T-helper 1 cell treated with Interleukin-12 subunit alpha and Interleukin-12 subunit beta and Interleukin-4 antibody, amounts not matched to agents 30 ng/mL and 1 ng/mL, for 36 hours (primary cell): Measurements from ENCODE around the gene SLITRK3. TPM values are rescaled to one million over a fixed set of nuclear protein-coding genes. Genes with fewer than 3 reads are reported as not detected.
"Not testable (repeated sequence)": the region's sequence is repeated elsewhere in the genome, so short reads cannot be mapped to it uniquely, and the experiment has no call there.

Experiments used
- intact Hi-C: fragments of 100-400 bp; cut with micrococcal nuclease; formaldehyde crosslinking; loops from one replicate; pipeline ENCODE4 v1.15.1; 2024
- total RNA-seq: library from RNA; stranded (reverse); gene quantifications from 2 replicates; pipeline ENCODE4 v1.2.3, GENCODE V29; 2022

Gene SLITRK3
- total RNA-seq, 1 donor from 2014 or later, result not detected

DNA sequence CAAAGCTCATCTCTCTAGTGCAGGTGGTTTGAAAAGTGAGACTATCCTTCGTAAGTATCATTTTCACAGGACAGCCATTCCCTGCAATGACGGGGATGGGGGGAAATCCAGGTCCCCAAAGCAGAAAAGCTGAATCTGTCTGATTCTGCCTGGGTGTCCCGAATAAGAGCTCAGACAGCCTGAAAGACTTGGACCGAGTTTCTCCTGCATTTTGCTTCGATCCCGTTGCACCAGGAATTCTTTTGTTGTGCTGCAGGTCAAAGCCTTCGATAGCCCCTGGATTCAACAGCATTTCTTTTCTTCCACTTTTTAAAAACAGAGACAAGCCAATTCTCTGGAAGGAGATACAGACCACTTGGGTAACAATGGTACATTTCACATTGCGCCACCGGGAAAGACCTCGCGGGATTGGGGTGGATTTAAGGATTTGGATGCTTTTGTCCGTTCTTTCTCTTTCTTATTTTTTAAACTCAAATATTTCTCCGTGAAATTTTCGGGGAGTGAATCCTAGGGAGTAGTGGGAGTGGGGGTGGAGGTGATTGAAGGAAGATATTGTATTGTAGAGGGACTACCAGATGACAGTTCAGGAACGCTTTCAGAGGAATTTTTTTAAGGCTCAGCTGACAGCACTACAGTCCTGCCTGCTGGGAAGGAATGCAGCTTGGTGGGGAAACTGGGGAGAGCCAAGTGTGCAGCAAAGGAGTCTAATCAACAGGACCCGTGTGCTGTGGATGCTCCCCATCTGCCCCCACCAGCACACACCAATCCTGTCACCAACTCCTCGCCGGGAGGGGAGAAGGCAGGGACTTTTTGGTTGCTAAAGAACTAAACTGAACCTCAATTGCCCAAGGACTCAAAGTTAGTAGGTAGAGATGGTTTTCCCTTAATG is 2.6 kb downstream of the SLITRK3 start:
- intact Hi-C loops, result no loop called here

DNA sequence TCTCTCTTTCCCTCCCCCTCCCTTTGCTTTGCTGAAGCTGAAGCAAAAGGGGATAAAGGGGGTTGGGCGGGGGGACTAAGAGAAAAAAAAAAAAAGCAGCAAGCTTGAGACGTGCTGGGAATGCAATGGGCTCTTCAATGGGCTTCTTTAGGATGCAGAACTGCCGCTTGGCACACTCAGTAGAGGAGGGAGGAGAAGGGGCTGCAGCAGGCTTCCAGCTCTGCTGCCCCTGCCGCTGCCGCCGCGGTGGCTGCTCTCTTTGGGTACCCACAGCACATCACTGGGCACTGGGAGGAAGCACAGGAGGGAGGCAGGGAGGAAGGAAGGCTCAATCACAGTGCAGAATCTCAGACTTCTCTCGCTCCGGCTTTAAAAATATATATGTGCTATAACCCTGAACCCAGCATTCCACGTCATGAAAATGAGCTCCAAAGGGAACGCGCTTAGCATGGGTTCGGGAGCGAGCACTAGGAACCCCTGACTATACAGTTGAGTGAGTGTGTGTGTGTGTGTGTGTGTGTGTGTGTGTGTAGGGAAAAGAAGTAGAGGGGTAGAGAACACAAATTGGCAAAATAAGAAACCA is 3.5 kb downstream of the SLITRK3 start:
- intact Hi-C loops, result no loop called here

DNA sequence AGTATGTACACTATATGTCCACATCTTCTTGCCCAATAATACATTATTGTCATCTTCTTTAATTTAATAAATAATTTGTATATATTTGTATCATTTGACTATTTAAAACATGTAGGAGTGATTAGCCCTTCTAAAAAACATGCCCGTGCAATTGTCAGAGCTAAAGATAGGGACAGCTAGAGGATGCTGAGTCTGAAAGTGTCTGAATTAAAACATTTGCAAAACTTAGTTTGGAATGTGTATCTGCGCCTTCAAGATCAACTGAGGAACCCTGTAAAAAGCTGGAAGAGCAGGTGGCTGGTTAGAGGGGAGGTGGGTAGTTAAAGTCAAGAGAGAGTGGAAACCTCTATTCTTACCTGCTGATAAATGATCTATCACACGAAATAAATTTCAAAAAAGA is 4.7 kb downstream of the SLITRK3 start:
- intact Hi-C loops, result no loop called here

DNA sequence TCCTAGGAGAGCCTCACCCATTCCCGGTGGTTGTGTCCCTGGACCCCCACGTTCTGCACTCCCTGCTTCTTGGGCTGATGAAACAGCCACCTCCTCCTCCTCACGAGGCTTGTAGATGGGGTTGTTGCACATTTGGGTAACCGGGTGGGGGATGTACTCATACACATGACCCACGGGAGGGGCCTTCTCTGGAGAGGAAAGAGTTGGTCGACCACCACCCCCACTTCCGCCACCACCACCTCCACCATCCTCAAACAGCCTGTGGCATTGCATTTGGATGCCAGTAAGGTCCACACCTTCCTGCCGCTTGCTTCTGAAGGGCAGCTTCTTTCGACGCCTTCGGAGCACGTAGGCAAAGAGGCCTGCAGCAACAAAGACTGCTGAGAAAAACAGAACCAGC is 7.7 kb downstream of the SLITRK3 start:
- intact Hi-C loops, result no loop called here

DNA sequence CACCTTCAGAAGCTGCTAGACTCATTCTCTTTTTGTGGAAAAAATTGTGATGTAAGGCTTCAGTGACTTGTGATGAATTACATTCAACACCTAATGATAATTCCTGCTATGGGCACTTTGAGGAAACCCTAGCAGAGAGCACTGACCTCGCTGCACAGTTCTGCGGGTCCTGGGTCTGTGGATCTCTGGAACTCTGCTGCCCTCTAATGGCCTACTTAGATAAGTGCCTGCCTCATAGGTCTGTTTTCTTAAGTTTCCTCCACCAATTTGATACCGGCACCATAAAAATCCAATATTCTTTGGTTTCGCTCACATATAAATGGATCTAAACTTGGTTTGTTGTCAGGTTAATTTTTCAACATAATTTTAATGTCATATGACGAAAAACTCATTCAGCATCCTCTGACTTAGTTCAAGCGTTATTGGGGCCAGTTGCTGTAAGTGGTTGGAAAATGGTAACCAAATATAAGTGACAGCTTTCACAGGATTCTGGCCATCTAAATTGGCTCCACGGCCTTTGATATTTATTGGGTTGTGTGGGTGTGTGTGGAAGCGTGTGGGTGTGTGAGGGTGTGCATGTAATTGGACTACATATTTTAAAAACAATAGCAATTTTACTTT is 10.4 kb downstream of the SLITRK3 start:
- intact Hi-C loops, result no loop called here

DNA sequence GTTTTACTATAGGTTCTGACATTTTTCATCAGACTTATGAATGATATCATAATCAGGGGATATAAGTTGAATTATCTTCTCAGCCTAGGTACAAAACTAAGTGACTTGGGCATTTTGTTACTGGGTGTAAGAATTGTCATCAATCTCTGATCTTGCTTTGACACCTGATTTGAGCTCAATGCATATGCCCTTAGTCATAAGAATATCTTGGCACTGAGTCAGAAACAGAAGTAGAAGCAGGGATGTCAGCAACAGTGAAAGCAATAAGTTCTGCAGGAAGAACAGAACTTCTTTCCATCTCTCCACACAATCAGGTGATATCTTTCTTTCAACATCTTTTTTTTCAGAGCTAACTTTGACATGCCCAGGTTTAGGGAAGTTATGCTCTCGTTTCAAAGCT is 14.6 kb downstream of the SLITRK3 start:
- intact Hi-C loops, result no loop called here

DNA sequence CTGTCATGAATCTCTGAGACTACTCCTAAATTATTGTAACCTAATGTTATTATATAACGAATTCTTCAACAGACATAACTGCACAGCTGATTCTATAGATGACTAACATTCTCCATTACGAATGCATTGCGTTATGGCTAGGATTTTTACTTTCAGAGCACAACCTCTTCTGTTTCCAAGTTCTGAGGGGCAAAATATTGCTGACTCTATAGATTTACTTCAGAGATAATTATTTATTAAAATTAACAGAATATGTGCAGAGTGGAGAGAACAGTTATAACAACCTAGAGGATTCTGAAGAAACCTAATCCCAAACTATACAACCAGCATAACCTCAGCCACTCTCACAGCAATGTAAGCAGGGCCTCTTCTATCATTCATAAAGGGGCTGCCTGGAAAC is 25.9 kb downstream of the SLITRK3 start:
- intact Hi-C loops, result no loop called here

DNA sequence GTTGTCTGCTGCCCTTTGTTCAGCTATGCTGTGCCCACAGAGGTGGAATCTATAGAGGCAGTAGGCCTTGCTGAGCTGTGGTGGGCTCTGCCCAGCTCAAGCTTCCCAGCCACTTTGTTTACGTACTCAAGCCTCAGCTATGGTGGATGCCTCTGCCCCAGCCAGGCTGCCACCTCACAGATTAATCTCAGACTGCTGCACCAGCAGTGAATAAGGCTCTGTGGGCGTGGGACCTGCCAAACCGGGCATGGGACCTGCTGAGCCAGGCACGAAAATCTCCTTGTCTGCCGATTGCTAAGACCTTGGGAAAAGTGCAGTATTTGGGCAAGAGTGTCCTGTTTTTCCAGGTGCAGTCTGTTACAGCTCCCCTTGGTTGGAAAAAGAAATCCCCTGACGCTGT is 26.8 kb downstream of the SLITRK3 start:
- intact Hi-C loops, result no loop called here

DNA sequence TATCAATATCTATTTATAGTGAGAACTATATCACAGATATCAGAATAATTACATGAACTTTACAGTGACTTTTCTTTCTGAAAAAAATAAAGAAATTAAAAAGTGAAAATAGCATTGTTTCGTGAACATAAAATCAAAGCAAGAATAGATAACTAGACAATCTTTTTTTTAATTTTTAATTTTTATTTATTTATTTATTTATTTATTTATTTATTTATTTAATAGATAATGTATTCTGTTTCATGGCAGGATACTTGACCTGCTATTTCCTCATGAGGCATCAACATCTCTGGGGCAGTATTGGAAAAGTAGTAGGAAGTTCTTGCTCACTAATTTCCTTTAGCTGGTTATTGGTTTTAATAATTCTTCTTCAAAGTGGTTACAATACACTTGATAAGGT is 33.3 kb downstream of the SLITRK3 start:
- intact Hi-C loops, result no loop called here

DNA sequence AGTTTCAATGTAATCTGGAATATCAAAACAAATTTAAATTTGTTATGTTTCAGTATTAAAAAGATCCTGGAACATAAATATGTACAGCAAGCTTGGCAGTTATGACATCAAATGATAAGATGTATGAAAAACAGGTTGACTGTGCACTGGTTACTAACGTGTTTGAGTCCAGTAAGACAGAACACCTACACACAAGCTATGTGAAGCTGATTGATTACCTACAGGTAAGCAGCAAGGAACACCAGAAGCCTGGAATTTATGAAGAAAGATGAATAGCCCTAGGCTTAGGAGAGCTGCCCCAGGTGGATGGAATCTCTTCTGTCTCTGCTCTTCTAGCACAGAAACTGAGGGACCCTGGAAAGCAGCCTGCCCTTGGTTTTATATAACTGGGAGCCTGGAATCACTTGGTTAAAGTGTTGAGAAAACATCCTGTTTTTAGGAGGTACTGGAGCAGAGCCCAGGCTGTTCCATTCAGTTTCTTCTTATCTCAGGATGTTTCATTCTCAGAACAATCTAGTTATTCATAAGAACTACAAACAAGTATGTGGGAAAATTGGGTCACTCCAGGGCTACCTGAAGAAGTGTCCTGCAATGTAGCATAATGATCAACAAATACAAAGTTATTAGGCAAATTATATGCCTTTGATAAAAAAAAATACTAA is 36.3 kb downstream of the SLITRK3 start:
- intact Hi-C loops, result no loop called here

DNA sequence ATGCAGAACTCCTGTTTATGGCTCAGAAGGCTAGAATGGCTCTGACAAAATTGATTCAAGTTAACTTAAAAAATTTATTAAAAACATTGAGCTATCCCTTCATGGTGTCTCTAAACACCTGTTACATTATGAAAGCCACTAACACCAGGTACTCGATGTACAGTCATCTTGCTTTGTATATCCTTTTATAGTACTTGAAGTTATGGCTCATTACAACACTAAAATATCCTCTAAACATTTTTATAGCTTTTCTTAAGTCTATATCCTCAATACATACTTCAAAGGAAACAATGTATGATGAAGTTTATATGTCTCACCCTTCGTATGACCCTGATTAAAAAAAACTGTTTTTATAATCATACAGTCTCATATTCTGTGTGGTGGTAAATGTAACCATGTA is 38.2 kb downstream of the SLITRK3 start:
- intact Hi-C loops, result no loop called here

DNA sequence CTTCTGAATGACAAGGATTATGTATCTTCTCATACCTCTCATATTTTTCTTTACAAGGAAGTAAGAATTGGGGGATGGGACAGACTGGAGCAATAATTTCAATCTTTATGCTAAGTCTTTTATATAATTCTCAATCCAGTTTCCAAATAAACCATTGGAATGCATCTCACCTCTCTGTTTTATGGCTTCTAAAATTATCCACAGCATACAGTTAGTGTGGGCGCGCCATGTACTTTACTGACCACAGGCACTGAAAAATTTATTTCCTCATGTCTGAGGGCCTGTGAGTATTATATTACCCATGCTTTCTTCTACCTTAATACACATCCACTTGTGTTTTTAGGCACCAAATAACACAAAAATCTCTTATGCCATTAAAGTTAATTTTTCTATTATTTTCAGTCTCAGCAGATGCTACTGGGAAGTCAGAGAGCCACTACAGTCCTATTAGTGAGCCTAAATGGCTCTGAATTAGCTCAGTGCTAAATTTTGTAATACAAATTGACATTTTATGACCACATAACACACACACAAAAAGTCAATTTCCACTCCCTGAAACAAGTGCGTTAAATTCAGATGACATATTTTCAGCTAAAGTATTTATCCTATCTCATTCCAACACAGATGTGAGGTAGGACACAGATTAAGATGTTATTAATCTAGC is 39.3 kb downstream of the SLITRK3 start:
- intact Hi-C loops, result no loop called here

DNA sequence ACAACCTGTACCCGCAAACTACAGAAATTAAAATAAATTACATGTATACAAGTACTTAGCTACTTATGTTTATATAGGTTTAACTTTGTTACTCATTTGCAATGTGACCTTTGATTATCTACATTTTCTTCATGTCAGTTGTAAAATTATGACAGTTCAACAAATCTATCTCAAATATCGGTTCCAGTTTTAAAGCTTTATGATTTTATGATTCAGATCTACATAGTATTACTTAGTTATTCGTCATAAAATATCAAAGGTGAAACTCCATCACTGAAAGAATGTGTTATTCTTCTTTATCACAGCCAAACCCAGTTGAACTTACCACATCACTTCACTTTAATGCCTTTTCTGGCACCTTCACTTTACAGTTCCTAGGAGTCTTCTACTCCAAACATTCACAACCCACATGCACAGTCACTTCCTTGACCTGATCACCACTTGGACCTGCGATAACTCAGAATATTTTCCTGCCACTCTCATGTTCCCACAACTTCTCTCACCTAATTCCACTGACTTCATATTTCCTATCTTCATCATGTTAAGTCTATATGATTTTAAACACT is 47.2 kb downstream of the SLITRK3 start:
- intact Hi-C loops, result no loop called here

DNA sequence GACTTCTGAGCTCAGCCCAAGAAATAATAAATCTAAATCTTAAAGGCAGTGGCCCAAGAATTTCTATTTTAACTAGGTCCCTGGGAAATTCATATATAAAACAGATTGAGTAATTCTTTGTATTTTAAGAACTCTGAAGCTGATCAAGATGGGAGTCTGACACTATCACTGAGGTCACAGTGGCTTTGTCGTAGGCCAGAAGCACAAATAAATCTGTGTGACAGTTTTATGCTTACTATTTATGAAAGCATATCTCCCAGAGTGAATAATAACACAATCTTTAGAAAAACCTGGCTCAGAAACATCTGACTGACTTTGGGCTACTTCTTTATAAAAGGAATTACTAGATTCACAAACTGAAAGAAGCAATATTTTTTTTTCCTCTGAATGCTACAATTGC is 51.9 kb downstream of the SLITRK3 start:
- intact Hi-C loops, result no loop called here

DNA sequence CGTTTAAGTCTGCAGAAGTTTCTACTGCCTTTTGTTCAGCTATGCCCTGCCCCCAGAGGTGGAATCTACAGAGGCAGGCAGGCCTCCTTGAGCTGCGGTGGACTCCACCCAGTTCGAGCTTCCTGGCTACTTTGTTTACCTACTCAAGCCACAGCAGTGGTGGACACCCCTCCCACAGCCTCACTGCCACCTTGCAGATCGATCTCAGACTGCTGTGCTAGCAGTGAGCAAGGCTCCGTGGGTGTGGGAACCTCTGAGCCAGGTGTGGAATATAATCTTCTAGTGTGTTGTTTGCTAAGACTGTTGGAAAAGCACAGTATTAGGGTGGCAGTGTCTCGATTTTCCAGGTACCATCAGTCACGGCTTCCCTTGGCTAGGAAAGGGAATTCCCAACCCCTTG is 56.3 kb downstream of the SLITRK3 start:
- intact Hi-C loops, result not testable (repeated sequence)

Other genes starting within 250 kb of the SLITRK3 start
- gene SI, start 117.9 kb downstream of the SLITRK3 start, total RNA-seq, result not detected in 2 replicates